Fibroblast of the conjunctiva (primary cell): ENCODE results near the gene ANKRD2.

Source experiments
- DNase-seq: peaks from one replicate; pipeline ENCODE4 v3.0.0-alpha.2; 2010; ENCODE audit warnings: low read depth

The ANKRD2 gene

GRCh38 chr10:97596101-97597082 is 23.8 kb downstream of the ANKRD2 start:
- peak; percentile 52 for DNase-seq

DNA sequence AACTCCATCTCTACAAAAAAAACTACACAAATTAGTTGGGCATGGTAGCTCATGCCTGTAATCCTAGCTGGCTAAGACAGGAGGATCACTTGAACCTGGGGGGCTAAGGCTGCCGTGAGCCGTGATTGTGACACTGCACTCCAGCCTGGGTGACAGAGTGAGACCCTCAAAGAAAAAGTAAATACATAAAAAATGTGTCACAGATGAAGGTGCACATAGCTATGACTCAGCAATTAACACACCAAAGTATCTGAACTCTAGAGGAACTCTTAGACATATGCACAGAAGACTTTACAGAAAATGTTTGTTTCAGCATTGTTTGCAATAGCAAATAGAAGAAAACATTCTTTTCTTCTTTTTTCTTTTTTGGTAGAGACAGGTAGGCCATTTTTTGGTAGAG is 25.2 kb downstream of the ANKRD2 start:
- no peak for DNase-seq

DNA sequence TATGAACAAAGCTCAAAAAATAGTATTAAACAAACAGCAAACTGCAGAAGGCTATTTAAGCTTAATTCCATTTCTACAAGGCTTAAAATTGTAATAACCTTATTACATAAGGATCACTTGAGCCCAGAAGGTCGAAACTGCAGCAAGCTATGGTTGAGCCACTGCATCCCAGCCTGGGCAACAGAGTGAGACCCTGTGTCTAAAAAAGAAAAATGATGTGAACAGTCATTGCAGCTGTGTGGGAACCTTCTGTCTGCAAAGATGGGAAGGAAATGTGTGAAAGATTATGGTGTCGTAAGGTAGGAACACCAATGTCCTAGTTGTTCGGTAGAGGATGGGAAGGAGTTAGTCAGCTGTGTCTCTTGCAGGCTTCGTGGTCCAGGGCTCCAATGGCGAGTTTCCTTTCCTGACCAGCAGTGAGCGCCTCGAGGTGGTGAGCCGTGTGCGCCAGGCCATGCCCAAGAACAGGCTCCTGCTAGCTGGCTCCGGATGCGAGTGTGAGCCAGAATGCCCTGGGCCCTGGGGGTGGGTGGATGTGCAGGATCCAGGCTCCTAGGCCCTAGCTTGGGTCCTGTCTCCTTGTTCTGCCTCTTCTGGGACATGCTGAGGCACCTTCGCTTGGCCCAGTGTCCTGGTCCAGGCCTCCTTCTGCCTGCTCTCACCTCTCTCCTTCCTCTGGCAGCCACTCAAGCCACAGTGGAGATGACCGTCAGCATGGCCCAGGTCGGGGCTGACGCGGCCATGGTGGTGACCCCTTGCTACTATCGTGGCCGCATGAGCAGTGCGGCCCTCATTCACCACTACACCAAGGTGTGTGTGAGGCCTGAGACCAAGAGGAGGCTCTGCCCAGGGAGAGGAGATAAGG is 26.1 kb downstream of the ANKRD2 start:
- DNase-seq, result no peak

- no peak for DNase-seq
Measured at GRCh38 chr10:97599272-97599619, 26.7 kb downstream of the ANKRD2 start.

DNA sequence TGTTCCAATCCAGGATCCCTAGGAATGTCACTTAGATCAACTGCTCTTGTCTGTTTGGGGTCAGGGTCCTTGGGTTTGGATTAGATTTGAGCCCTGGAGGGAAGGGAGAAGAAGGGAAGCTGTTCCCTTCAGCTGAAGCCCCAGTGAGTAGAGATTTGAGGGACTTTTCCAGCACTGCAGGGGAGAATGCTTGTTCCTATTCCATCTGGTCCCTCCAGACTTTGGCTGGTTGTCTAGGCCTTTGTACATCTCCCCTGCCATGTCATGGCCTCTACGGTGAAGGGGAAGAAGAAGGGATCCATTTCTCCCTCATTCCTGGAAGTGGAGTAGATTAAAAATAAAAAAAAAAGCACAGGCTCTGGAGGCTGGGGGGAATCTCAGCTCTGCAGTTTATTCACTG is 28.0 kb downstream of the ANKRD2 start:
- DNase-seq, result no peak

DNA sequence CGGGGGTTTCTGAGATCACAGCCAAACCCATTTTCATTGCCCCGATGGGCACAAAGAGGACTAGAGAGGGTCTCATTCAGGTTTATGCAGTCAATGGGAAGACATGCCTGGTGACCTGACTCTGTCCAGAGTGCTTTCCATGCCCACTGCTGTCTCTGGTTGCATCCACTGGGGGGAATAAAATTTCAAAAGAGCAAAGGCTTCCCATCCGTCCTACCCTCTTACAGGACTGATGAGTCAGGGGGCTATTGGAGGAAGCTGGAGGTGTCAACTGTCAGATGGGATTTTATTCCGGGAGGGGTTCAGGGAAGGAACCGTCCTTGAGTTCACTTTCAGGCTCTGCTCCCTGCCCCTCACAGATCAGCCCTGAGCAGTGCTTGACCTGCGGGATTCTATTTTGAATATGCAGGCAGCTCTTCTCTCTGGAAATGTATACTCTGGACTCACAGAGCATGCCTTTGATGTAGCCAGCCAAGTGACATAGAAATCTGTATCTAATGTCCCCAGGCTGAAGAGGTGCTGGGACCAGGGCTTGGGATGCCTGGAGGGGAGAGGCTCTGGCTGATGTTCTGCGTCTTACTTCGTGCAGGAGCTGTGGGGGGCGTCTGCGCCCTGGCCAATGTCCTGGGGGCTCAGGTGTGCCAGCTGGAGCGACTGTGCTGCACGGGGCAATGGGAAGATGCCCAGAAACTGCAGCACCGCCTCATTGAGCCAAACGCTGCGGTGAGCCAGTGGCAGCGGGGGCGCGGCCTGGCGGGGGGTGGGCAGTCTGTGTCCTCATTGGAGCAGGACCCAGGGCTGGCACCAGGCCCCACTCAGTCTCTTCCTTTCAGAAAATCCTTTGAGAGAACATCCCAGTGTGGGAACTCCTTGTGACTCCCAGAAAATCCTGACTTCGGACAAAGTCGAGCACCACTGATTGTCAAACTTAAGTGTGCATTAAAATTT is 29.0 kb downstream of the ANKRD2 start:
- DNase-seq, result no peak

DNA sequence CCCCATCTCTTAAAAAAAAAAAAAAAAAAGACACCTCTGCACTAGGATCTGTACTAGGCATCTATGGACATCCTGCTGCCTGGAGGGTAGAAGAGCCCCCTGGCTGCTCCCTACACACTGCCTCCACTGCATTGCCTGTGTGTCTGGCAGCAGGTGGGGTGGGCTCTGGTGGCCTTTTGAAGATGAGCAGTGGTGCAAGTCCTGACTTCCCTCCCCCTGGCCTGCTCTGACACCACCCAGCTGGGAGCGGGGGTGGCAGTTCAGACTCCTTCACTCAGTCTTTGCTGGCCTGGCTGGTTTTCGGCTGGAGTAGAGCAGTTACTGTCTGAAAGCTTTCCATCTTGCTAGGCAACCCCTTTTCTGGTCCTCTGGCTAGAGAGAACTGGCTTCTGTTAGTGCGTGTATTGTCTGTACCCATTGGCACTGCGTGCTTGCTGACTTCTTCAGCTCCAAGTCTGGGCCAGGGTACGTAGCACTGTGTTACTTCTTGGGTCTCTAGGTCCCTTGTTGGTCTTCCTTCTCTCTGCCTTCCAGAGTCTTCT is 34.6 kb downstream of the ANKRD2 start:
- DNase-seq, result no peak

DNA sequence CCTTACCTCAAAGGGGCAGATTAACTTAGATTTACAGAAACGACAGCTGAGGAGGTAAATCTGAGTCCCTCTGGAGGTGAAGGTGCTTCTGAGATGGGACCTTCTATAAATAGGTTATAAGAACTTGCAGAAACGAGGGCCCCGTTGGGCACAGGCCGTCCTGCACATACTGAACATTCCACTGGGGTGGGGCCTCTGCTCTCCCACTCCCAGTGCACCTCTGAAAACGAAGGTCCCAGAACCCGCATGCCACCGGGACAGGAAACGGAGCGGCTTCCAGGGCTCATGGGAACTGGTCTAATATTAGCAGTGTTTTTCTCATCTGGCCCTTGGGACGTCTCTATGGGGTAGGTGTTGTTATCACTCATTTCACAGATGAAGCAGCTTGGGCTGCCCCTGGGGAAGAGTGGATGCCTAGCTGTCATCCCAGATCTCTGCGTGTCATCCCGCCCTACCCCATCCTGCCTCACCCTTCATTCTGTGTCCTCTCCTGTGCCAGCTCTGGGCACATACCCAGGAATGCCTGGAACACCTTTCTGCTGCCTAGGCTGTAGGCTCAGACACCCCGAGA is 36.5 kb downstream of the ANKRD2 start:
- no peak for DNase-seq

DNA sequence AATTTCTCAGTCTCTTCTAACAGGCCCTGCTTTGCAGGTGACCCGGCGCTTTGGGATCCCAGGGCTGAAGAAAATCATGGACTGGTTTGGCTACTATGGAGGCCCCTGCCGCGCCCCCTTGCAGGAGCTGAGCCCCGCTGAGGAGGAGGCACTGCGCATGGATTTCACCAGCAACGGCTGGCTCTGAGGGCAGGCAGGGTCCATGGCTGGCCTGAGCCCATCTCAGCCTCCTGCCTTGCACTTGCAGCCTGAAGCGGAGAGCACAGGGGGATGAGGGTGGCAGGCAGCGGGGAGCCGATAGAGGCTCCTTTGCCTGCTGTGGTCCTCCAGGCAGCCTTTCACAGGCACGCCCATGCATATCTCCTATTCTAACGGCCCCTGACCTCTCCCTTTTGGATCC is 38.9 kb downstream of the ANKRD2 start:
- no peak for DNase-seq

DNA sequence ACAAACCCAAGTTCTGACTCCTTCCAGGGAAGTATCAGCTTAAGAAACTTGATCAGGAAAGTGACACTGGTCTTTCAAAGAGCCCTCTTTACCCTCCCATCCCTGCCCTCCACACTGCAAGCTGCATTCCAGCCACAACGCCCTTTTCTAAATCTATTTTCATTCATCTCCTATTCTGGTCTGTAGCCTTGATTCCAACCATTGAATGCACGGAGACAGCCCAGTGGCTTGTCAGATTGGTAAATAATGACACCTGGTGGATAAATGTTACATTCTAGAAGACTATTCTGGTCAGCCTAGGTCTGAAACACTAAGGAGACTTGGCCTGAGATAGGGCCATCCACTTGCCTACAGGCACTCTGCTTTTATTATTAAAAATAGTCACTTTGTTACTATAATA is 39.8 kb downstream of the ANKRD2 start:
- peak; percentile 21 for DNase-seq

DNA sequence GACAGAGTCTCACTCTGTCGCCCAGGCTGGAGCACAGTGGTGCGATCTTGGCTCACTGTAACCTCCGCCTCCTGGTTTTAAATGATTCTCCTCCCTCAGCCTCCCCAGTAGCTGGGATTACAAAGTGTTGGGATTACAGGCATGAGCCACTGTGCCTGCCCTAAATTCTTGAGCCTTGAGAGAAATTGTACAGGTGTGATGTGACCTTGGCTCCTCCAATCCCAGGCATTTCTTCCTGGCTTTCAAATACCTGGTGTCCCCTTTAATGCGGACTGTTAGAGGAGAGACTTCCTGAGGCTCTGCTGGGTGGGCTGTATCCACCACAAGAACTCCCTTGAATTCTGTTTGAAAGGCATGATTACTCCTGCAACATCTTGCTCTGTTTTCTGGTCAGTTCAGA is 45.7 kb downstream of the ANKRD2 start:
- DNase-seq, result no peak

- no peak for DNase-seq
Measured at GRCh38 chr10:97618733-97619132, 46.2 kb downstream of the ANKRD2 start.

DNA sequence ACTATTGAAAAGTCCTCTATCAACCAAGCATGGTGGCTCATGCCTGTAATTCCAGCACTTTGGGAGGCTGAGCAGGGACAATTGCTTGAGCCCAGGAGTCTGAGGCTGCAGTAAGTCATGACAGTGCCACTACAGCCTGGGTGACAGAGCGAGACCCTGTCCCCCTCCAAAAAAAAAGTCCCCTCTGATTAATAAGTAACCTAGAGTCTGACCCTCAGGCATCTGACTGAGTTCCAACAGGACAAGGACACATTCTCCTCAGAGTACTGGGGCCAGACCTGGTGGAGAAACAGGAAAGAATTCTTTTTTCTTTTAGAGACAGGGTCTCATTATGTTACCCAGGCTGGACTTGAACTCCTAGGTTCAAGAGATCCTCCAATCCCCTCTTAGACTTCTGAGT is 50.7 kb downstream of the ANKRD2 start:
- no peak for DNase-seq

- DNase-seq, result no peak
Measured at GRCh38 chr10:97627731-97628130, 55.2 kb downstream of the ANKRD2 start.

DNA sequence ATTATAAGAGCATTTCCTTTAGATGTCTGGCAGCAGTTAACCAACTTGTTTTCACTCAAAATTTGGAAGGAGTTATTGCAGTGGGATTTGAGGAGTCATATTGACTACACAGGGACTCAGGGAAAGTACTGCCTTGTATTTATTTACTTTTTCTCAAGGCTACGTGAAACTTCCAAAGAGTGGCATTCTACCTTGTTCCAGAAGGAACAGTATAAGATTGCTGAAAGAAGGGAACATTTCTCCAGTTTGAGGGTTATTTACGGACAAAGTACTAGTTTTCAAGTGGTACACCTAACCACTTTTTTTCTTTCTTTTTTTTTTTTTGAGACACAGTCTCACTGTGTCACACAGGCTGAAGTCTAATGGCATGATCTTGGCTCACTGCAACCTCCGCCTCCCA is 55.6 kb downstream of the ANKRD2 start:
- no peak for DNase-seq

GRCh38 chr10:97629289-97629688 is 56.7 kb downstream of the ANKRD2 start:
- no peak for DNase-seq

DNA sequence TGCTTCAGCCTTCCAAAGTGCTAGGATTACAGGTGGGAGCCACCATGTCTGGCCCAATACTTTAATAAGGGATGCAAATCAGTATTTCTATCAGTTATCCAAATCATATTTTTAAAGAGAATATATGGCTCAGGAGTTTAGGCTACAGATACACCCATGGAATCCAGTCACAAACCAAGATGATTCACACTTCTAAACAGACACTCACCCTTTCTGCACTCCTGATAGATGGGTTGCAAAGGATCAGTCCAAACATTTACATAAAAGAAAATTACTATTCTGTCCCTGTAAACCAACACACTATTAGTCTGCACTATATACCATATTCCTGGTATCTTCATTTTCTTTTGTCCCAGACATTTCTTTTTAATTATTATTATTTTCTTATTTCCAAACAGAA is 58.5 kb downstream of the ANKRD2 start:
- no peak for DNase-seq

GRCh38 chr10:97632949-97633884 is 60.6 kb downstream of the ANKRD2 start, which contains the start of gene MORN4:
Gene MORN4 (minus strand): TSS chr10:97633500. CDS start chr10:97619653, 13,847 bp downstream.
- peak; percentile 82 for DNase-seq
